SK-N-MC (cell line): Measurements from ENCODE around the gene CNOT6.

ENCODE experiments used
- EZH2 ChIP-seq: fragments of 200-600 bp; sonication (generic); IDR thresholded peaks from one replicate; pipeline ENCODE4 v1.6.1; 2017; ENCODE audit warnings: antibody characterized with exemption
- POLR2AphosphoS5 ChIP-seq: IDR thresholded peaks from 2 replicates; pipeline ENCODE4 v1.6.1; 2012; ENCODE audit warnings: mild to moderate bottlenecking, low read depth, low read length, borderline replicate concordance

GRCh38 chr5:180523629-180524466, 29.7 kb downstream of the CNOT6 start:
- TF ChIP-seq EZH2: no peak
- TF ChIP-seq POLR2AphosphoS5: no peak
